CD14-positive monocyte (primary cell): Measurements from ENCODE around the gene TTC4. TPM values are rescaled to one million over a fixed set of nuclear protein-coding genes. Genes with fewer than 3 reads are reported as not detected.

ENCODE experiments used
- DNase-seq, 3 donors: peaks; one replicate each; pipeline ENCODE4 v3.0.0-alpha.2; 2011 to 2022
- H2AFZ ChIP-seq: 2 replicates; pipeline ENCODE4 v1.6.0; 2012; ENCODE audit warnings: mild to moderate bottlenecking, low read depth, low read length, inconsistent platforms; ENCODE audit not compliant: insufficient read depth, poor library complexity, severe bottlenecking
- H3K27ac ChIP-seq, 2 donors: 1 replicate in 1 of 2; 2 replicates in 1 of 2; pipeline ENCODE4 v1.5.1; 2012 to 2013; ENCODE audit warnings: low read length in 2 of 2, control low read depth in 1 of 2, inconsistent platforms in 1 of 2, low read depth in 1 of 2, mild to moderate bottlenecking in 1 of 2
- H3K27me3 ChIP-seq, 2 donors: one replicate each; pipeline versions ENCODE4 v1.6.0 to v1.6.1; 2011 to 2013; ENCODE audit warnings: low read length in 2 of 2; ENCODE audit not compliant: control insufficient read depth in 2 of 2, insufficient read depth in 2 of 2
- H3K36me3 ChIP-seq, 2 donors: replicated peaks in 1 of 2; 1 replicate in 1 of 2; 2 replicates in 1 of 2; pipeline versions ENCODE4 v1.5.1 to v1.6.1; 2012 to 2013; ENCODE audit warnings: low read length in 2 of 2, control low read depth in 1 of 2, inconsistent platforms in 1 of 2, mild to moderate bottlenecking in 1 of 2; ENCODE audit not compliant: insufficient read depth in 2 of 2, control insufficient read depth in 1 of 2
- H3K4me1 ChIP-seq, 2 donors: 1 replicate in 1 of 2; 2 replicates in 1 of 2; pipeline versions ENCODE4 v1.5.1 to v1.6.1; 2012 to 2013; ENCODE audit warnings: low read length in 2 of 2, control low read depth in 1 of 2, inconsistent platforms in 1 of 2, mild to moderate bottlenecking in 1 of 2, moderate library complexity in 1 of 2; ENCODE audit not compliant: insufficient read depth in 2 of 2, control insufficient read depth in 1 of 2
- H3K4me2 ChIP-seq: replicated peaks from 2 replicates; pipeline ENCODE3; 2012; ENCODE audit warnings: low read length, moderate library complexity, mild to moderate bottlenecking; ENCODE audit not compliant: poor library complexity, severe bottlenecking; ENCODE audit errors: extremely low read depth
- H3K4me3 ChIP-seq, 3 experiments: fragments of 200-600 bp in 1 of 3; sonication (generic) in 1 of 3; replicated peaks in 1 of 3; 1 replicate in 2 of 3; 2 replicates in 1 of 3; pipeline ENCODE4 v1.5.1; 2011 to 2013; ENCODE audit warnings: low read length in 3 of 3, mild to moderate bottlenecking in 3 of 3, control low read depth in 2 of 3, low read depth in 2 of 3, inconsistent platforms in 1 of 3, moderate library complexity in 1 of 3
- H3K79me2 ChIP-seq: 2 replicates; pipeline ENCODE4 v1.6.0; 2012; ENCODE audit warnings: mild to moderate bottlenecking, control low read depth, inconsistent platforms, low read length, moderate library complexity; ENCODE audit not compliant: insufficient read depth
- H3K9ac ChIP-seq: 2 replicates; pipeline ENCODE4 v1.6.0; 2017; ENCODE audit warnings: low read length, mild to moderate bottlenecking; ENCODE audit not compliant: insufficient read depth, poor library complexity, severe bottlenecking
- H3K9me3 ChIP-seq, 2 donors: replicated peaks in 1 of 2; 1 replicate in 1 of 2; 2 replicates in 1 of 2; pipeline versions ENCODE4 v1.5.1 to v1.6.1; 2012 to 2013; ENCODE audit warnings: low read length in 2 of 2, control low read depth in 1 of 2; ENCODE audit not compliant: control insufficient read depth in 1 of 2, insufficient read depth in 1 of 2
- H4K20me1 ChIP-seq: 2 replicates; pipeline ENCODE4 v1.6.0; 2012; ENCODE audit warnings: mild to moderate bottlenecking, low read length, control low read depth, moderate library complexity; ENCODE audit not compliant: insufficient read depth
- H3K27ac Mint-ChIP-seq, 7 donors: one replicate each; pipeline ENCODE4 v1.8.0; 2020; ENCODE audit warnings: mild to moderate bottlenecking in 7 of 7, mixed read lengths in 7 of 7, moderate library complexity in 6 of 7, inconsistent platforms in 2 of 7
- H3K27me3 Mint-ChIP-seq, 3 donors: one replicate each; pipeline ENCODE4 v1.8.0; 2021 to 2022; ENCODE audit warnings: low read depth in 3 of 3, mild to moderate bottlenecking in 3 of 3, mixed read lengths in 3 of 3, moderate library complexity in 3 of 3, inconsistent platforms in 1 of 3
- H3K36me3 Mint-ChIP-seq, 2 donors: one replicate each; pipeline ENCODE4 v1.8.0; 2020; ENCODE audit warnings: mixed read lengths in 2 of 2, inconsistent platforms in 1 of 2, mild to moderate bottlenecking in 1 of 2
- H3K4me1 Mint-ChIP-seq: one replicate; pipeline ENCODE4 v1.8.0; 2020; ENCODE audit warnings: mild to moderate bottlenecking, mixed read lengths
- H3K4me3 Mint-ChIP-seq, 2 donors: one replicate each; pipeline ENCODE4 v1.8.0; 2020; ENCODE audit warnings: mild to moderate bottlenecking in 2 of 2, mixed read lengths in 2 of 2, moderate library complexity in 1 of 2
- H3K9me3 Mint-ChIP-seq, 7 donors: one replicate each; pipeline ENCODE4 v1.8.0; 2020 to 2022; ENCODE audit warnings: mixed read lengths in 7 of 7, mild to moderate bottlenecking in 6 of 7, moderate library complexity in 6 of 7, inconsistent platforms in 2 of 7
- CTCF ChIP-seq: fragments of 200-600 bp; IDR thresholded peaks from one replicate; pipeline ENCODE4 v1.8.0; 2022; ENCODE audit warnings: antibody characterized with exemption, mild to moderate bottlenecking
- WGBS: methylation state at CpG from one replicate; pipeline ENCODE4 v1.1.5; 2013; ENCODE audit warnings: missing lambda C conversion rate; ENCODE audit not compliant: insufficient coverage; 5-methylcytosine and 5-hydroxymethylcytosine counted together
- intact Hi-C, 2 donors: fragments of 100-400 bp; cut with micrococcal nuclease; formaldehyde crosslinking; loops; one replicate each; pipeline versions ENCODE4 v1.15.0 to v1.15.1; 2023
- polyA plus RNA-seq, 3 donors: library from polyadenylated mRNA; depleted of rRNA in 1 of 3; unstranded in 2 of 3; stranded (reverse) in 1 of 3; fragments of 300-500 nt in 2 of 3; fragments of >200 nt in 1 of 3; fragmentation: Illumina TruSeq in 2 of 3; gene quantifications; 1 replicate in 2 of 3; 2 replicates in 1 of 3; pipeline ENCODE4 v1.2.3, GENCODE V29; 2012 to 2021

Gene TTC4
- polyA plus RNA-seq, 3 donors: 9.2 to 13.3 (median 12.4) TPM

- Mint-ChIP-seq H3K27me3 (peaks cover 0 to 5% (median 2%) of the 10 kb centered on the region in 3 donors), H3K36me3 (no peaks in the 10 kb centered on the region), H3K4me3 (no peak overlapping the region), H3K27ac (no peak overlapping the region), H3K4me1 (no peaks in the 10 kb centered on the region), H3K9me3 (no peaks in the 10 kb centered on the region)
- DNase-seq: no peak
- no peak overlapping the region for H3K9ac ChIP-seq
- no peaks in the 10 kb centered on the region for H3K4me1 ChIP-seq
- no peaks in the 10 kb centered on the region for H3K79me2 ChIP-seq
- TF ChIP-seq CTCF: no peak
- H3K9me3 ChIP-seq: no peaks in the 10 kb centered on the region
- H3K4me2 ChIP-seq: no peak overlapping the region
- H2AFZ ChIP-seq: no peak overlapping the region
- no peak overlapping the region for H3K4me3 ChIP-seq
- no peak overlapping the region for H3K27ac ChIP-seq
- no peaks in the 10 kb centered on the region for H3K36me3 ChIP-seq
- no peaks in the 10 kb centered on the region for H3K27me3 ChIP-seq
- intact Hi-C loops: no loop called here
- H4K20me1 ChIP-seq: no peaks in the 10 kb centered on the region
Measured at GRCh38 chr1:54708385-54708784, 7.3 kb upstream of the TTC4 start.

GRCh38 chr1:54709547-54710292 is 5.9 kb upstream of the TTC4 start:
- WGBS: 91% methylated on average over 6 of the region's 8 CpGs
- Mint-ChIP-seq H3K27me3 (peaks cover 0 to 5% (median 2%) of the 10 kb centered on the region in 3 donors), H3K9me3 (no peaks in the 10 kb centered on the region), H3K4me3 (no peak overlapping the region), H3K27ac (no peak overlapping the region), H3K4me1 (no peaks in the 10 kb centered on the region), H3K36me3 (no peaks in the 10 kb centered on the region)
- intact Hi-C loops: loop anchor here in 1 of 2 donors (10.0 kb wide), 1 partner anchor 765 kb away; the partner anchor contains the start of genes IFT25 and LRRC42
- Histone ChIP-seq H3K9ac (no peak overlapping the region), H3K79me2 (no peaks in the 10 kb centered on the region), H3K27ac (no peak overlapping the region), H2AFZ (no peak overlapping the region), H3K27me3 (no peaks in the 10 kb centered on the region), H3K4me1 (no peaks in the 10 kb centered on the region), H3K36me3 (no peaks in the 10 kb centered on the region), H3K4me3 (no peak overlapping the region), H3K9me3 (no peaks in the 10 kb centered on the region), H4K20me1 (no peaks in the 10 kb centered on the region), H3K4me2 (no peak overlapping the region)
- no peak for TF ChIP-seq CTCF
- DNase-seq: no peak
